ENCODE measurements around the gene CALN1. TPM values are rescaled to one million over a fixed set of nuclear protein-coding genes. Genes with fewer than 3 reads are reported as not detected.
"Not testable (repeated sequence)": the region's sequence is repeated elsewhere in the genome, so short reads cannot be mapped to it uniquely, and the experiment has no call there.

Gene CALN1
- total RNA-seq (under 1 TPM; 0.14 to 0.84 TPM), polyA plus RNA-seq (under 1 TPM; 0.22 to 0.25 TPM)

GRCh38 chr7:72412121-72412618 lies at the start of gene CALN1:
CALN1 (minus strand) TSS chr7:72412338.
- WGBS, result 95% methylated on average over 21 of the region's 21 CpGs
- H3K9ac ChIP-seq (ENCODE audit: low read depth in 1 of 2, low read length in 2 of 2); H3K9me3 ChIP-seq (ENCODE audit: control insufficient read depth in 4 of 4, low read length in 3 of 4); H3K27ac ChIP-seq (ENCODE audit: low read depth in 1 of 2, low read length in 2 of 2); DNase-seq (ENCODE audit: low spot score); H3K36me3 ChIP-seq (ENCODE audit: control insufficient read depth in 4 of 4, insufficient read depth in 3 of 4, low read depth in 1 of 4, low read length in 3 of 4); H3K4me1 ChIP-seq (ENCODE audit: control insufficient read depth in 4 of 4, insufficient read depth in 4 of 4, low read length in 3 of 4); H3K4me3 ChIP-seq (ENCODE audit: low read depth in 1 of 3, low read length in 3 of 3); H3K27me3 ChIP-seq (ENCODE audit: control insufficient read depth in 4 of 4, insufficient read depth in 4 of 4, low read length in 3 of 4): not testable (repeated sequence)

- Histone ChIP-seq H3K4me3 (ENCODE audit: low read depth in 1 of 3, low read length in 3 of 3) (no peak overlapping the region), H3K9me3 (ENCODE audit: control insufficient read depth in 4 of 4, low read length in 3 of 4) (peaks cover 0 to 3% (median 1%) of the 10 kb centered on the region in 4 donors), H3K9ac (ENCODE audit: low read depth in 1 of 2, low read length in 2 of 2) (no peak overlapping the region), H3K4me1 (ENCODE audit: control insufficient read depth in 4 of 4, insufficient read depth in 4 of 4, low read length in 3 of 4) (no peaks in the 10 kb centered on the region), H3K27ac (ENCODE audit: low read depth in 1 of 2, low read length in 2 of 2) (no peak overlapping the region), H3K27me3 (ENCODE audit: control insufficient read depth in 4 of 4, insufficient read depth in 4 of 4, low read length in 3 of 4) (no peaks in the 10 kb centered on the region), H3K36me3 (ENCODE audit: control insufficient read depth in 4 of 4, insufficient read depth in 3 of 4, low read depth in 1 of 4, low read length in 3 of 4) (no peaks in the 10 kb centered on the region)
- no peak for TF ChIP-seq CTCF (IDR thresholded peaks at IDR 0.05; ENCODE audit: low read depth, low read length, missing input control)
- TF ChIP-seq REST (IDR thresholded peaks at IDR 0.05), result no peak
- TF ChIP-seq HNF4A (conservative IDR thresholded peaks at IDR 0.05), result no peak
- TF ChIP-seq RXRA (IDR thresholded peaks at IDR 0.05), result no peak
- no peak for TF ChIP-seq NR2F2 (IDR thresholded peaks at IDR 0.05)
- TF ChIP-seq FOXA1 (IDR thresholded peaks at IDR 0.05), result no peak
- no peak for TF ChIP-seq HNF4G (IDR thresholded peaks at IDR 0.05)
- TF ChIP-seq ATF3 (IDR thresholded peaks at IDR 0.05), result no peak
- no peak for TF ChIP-seq MAX (IDR thresholded peaks at IDR 0.05)
- no peak for TF ChIP-seq ZBTB33 (IDR thresholded peaks at IDR 0.05)
- DNase-seq (ENCODE audit: low spot score), result no peak
- WGBS, result 91% methylated on average over 1 of the region's 1 CpG
Observed at GRCh38 chr7:72453471-72453870, 41.3 kb upstream of the CALN1 start.

All from liver (tissue), 9 donors.